Peyer's patch (tissue), 4 donors: ENCODE data around the gene IL18R1. TPM values are rescaled to one million over a fixed set of nuclear protein-coding genes. Genes with fewer than 3 reads are reported as not detected.

Experiments used
- DNase-seq, 3 donors: peaks; one replicate each; pipeline ENCODE4 v3.0.0-alpha.2; 2017 to 2019
- H3K27ac ChIP-seq, 4 donors: fragments of 200-600 bp; sonication (generic); one replicate each; pipeline ENCODE4 v1.5.1; 2016 to 2019
- H3K27me3 ChIP-seq, 2 donors: fragments of 200-600 bp; sonication (generic); one replicate each; pipeline ENCODE4 v1.5.1; 2019
- H3K36me3 ChIP-seq, 3 donors: fragments of 200-600 bp; sonication (generic); one replicate each; pipeline ENCODE4 v1.5.1; 2016 to 2019
- H3K4me1 ChIP-seq, 4 donors: fragments of 200-600 bp; sonication (generic); one replicate each; pipeline ENCODE4 v1.5.1; 2016 to 2019
- H3K4me3 ChIP-seq, 4 donors: fragments of 200-600 bp; sonication (generic); 1 replicate in 3 of 4; 2 replicates in 1 of 4; pipeline ENCODE4 v1.5.1; 2016 to 2019; ENCODE audit warnings: mild to moderate bottlenecking in 1 of 4
- H3K9me3 ChIP-seq, 4 donors: fragments of 200-600 bp; sonication (generic); one replicate each; pipeline ENCODE4 v1.5.1; 2016 to 2019; ENCODE audit warnings: mild to moderate bottlenecking in 1 of 4
- POLR2A ChIP-seq, 2 donors: fragments of 450-650 bp; IDR thresholded peaks; one replicate each; pipeline ENCODE4 v1.5.1; 2017; ENCODE audit warnings: antibody characterized with exemption in 2 of 2, mild to moderate bottlenecking in 2 of 2, moderate library complexity in 2 of 2
- small RNA-seq, 2 donors: library from RNA; depleted of rRNA; stranded (forward); fragments of <200 nt; gene quantifications; one replicate each; pipeline ENCODE3, GENCODE V24; 2016
- total RNA-seq, 4 donors: library from RNA; depleted of rRNA; stranded (reverse); fragments of >200 nt; gene quantifications; one replicate each; pipeline ENCODE4 v1.1.0, GENCODE V29; 2016
- TF ChIP-seq, protein P1 (sequence below), 6 experiments: fragments of 450-650 bp in 4 of 6; fragments of 200-600 bp in 2 of 6; sonication (generic) in 1 of 6; IDR thresholded peaks; one replicate each; pipeline ENCODE4 v1.5.1; 2017 to 2019; ENCODE audit warnings: antibody characterized with exemption in 6 of 6, mild to moderate bottlenecking in 3 of 6, moderate library complexity in 1 of 6

IL18R1 gene
- total RNA-seq, 4 donors from 2014 or later = 3.6 to 20.6 (median 12.9) TPM

GRCh38 chr2:102438578-102438977 is 83.0 kb downstream of the IL18R1 start:
- Histone ChIP-seq H3K27me3 (no peaks in the 10 kb centered on the region), H3K27ac (no peak overlapping the region), H3K4me3 (no peak overlapping the region), H3K36me3 (no peaks in the 10 kb centered on the region), H3K9me3 (no peaks in the 10 kb centered on the region), H3K4me1 (no peaks in the 10 kb centered on the region)
- no peak for TF ChIP-seq POLR2A (IDR thresholded peaks at IDR 0.05)
- TF ChIP-seq, protein P1, sequence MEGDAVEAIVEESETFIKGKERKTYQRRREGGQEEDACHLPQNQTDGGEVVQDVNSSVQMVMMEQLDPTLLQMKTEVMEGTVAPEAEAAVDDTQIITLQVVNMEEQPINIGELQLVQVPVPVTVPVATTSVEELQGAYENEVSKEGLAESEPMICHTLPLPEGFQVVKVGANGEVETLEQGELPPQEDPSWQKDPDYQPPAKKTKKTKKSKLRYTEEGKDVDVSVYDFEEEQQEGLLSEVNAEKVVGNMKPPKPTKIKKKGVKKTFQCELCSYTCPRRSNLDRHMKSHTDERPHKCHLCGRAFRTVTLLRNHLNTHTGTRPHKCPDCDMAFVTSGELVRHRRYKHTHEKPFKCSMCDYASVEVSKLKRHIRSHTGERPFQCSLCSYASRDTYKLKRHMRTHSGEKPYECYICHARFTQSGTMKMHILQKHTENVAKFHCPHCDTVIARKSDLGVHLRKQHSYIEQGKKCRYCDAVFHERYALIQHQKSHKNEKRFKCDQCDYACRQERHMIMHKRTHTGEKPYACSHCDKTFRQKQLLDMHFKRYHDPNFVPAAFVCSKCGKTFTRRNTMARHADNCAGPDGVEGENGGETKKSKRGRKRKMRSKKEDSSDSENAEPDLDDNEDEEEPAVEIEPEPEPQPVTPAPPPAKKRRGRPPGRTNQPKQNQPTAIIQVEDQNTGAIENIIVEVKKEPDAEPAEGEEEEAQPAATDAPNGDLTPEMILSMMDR (IDR thresholded peaks at IDR 0.05) = no peak
- DNase-seq = no peak

DNA sequence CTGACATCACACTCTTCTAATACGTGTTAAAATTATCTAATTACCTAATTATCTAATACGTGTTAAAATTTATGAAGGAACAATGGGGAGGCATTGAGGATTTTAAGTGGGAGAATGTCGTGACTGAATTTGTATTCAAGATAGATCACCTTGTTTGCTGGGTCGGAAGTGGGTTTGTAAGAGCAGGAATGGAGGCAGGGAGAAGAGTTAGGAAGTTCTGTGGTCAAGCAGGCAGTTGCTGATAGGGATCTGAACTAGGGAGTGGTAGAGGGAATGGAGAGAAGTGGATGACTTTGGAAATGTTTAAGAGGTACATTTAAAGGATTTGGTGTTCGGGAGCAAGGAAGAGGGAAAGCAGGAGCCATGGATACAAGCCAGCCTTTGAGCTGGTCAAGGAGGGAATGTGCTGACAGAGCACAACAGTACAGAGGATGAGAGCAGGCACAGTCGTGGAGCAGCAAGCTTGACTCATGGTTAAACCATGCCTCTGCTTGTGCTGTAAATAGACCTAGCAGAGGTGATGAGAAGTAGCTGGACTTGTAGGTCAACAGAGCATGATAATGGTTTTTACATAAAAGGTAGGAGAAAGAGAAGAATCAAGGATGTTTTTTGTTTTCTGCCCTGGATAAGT is 83.6 kb downstream of the IL18R1 start:
- Histone ChIP-seq H3K36me3 (no peaks in the 10 kb centered on the region), H3K27me3 (no peaks in the 10 kb centered on the region), H3K9me3 (no peaks in the 10 kb centered on the region), H3K4me1 (no peaks in the 10 kb centered on the region), H3K4me3 (no peak overlapping the region), H3K27ac (no peak overlapping the region)
- DNase-seq = no peak
- TF ChIP-seq POLR2A (IDR thresholded peaks at IDR 0.05) = no peak
- TF ChIP-seq, protein P1 (IDR thresholded peaks at IDR 0.05) = no peak

DNA sequence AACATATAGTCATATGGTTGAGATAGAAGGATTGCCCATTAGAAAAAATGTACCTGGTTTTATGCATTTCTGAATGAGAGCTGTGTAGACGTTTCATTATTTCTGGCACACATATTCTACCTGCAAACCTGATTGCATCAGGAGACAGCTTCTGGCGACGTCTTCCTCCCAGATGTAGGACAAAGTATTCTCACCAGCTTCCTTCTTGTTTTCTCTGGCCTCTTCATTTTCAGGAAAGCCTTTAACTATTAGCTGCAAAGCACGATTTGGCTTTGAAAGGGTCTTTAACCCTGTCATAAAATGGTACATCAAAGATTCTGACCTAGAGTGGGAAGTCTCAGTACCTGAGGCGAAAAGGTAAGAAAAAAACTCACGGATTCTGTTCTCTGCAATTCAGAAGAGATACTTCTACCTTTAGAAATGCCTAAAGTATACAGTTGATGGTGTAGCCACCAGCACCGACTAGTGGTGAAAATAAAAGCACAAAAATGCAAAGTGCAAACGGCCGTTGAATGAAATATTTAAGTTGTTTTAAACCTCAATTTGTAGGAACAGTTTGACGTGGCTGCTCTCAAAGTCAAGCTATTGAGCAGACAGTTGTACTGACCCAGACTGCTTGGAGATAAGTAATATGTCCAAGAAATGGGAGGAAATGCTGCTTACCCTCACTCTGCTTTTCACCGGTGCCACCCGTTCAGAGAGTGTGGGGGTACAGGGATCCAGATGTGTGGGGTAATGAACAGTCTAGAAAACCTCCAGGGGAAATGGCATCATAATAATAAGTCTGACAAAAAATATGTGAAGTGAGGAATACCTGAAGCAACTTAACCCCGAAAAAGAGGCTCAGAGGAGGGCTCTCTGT is 87.6 kb downstream of the IL18R1 start:
- TF ChIP-seq POLR2A (IDR thresholded peaks at IDR 0.05) = no peak
- TF ChIP-seq, protein P1 (IDR thresholded peaks at IDR 0.05) = peak; percentile 57 to 81 (median 72)
- no peak overlapping the region for H3K27ac ChIP-seq
- H3K36me3 ChIP-seq = no peaks in the 10 kb centered on the region
- DNase-seq = peak in 1 of 3 donors; percentile 65
- no peaks in the 10 kb centered on the region for H3K4me1 ChIP-seq
- H3K4me3 ChIP-seq = no peak overlapping the region
- no peaks in the 10 kb centered on the region for H3K27me3 ChIP-seq
- H3K9me3 ChIP-seq = no peaks in the 10 kb centered on the region

DNA sequence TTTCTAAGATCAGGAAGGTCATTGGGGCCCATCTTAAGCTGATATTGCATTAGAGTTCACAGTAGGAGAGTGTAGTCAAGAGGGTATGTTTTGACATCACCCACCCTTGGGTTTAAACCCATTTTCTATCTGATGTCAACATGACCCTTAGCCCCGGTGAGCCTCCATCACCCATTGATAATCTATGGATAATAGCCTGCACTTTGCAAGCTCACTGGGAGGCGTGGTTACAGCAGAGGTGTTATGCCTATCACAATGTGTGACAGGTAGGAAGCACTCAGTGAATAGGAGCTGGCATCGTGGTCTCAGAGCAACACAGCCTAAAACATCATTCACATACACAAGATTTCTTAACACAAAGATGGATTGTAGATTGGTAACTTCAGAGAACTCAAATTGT is 88.6 kb downstream of the IL18R1 start:
- Histone ChIP-seq H3K36me3 (no peaks in the 10 kb centered on the region), H3K27ac (no peak overlapping the region), H3K27me3 (no peaks in the 10 kb centered on the region), H3K9me3 (no peaks in the 10 kb centered on the region), H3K4me1 (no peaks in the 10 kb centered on the region), H3K4me3 (no peak overlapping the region)
- no peak for TF ChIP-seq POLR2A (IDR thresholded peaks at IDR 0.05)
- TF ChIP-seq, protein P1 (IDR thresholded peaks at IDR 0.05) = no peak
- DNase-seq = no peak

DNA sequence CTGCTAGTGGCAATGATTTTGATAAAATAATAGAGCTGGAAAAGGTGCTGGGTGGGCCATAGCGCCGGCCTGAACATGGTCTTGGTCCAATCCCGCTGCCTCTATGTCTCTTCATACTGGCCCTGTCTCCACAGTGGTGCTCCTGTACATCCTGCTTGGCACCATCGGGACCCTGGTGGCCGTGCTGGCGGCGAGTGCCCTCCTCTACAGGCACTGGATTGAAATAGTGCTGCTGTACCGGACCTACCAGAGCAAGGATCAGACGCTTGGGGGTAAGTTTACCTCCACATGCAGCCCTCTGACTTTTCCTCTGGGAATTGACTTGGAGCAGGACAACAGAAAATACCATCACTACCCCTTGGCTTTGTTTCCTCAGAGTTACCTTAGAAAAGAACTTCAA is 91.3 kb downstream of the IL18R1 start:
- TF ChIP-seq POLR2A (IDR thresholded peaks at IDR 0.05) = no peak
- TF ChIP-seq, protein P1 (IDR thresholded peaks at IDR 0.05) = no peak
- Histone ChIP-seq H3K4me3 (no peak overlapping the region), H3K9me3 (no peaks in the 10 kb centered on the region), H3K27me3 (no peaks in the 10 kb centered on the region), H3K4me1 (no peaks in the 10 kb centered on the region), H3K36me3 (no peaks in the 10 kb centered on the region), H3K27ac (no peak overlapping the region)
- no peak for DNase-seq

Small RNA genes lying within 50 kb of the gene (small RNA-seq; reads per million reads assigned to genes)
- gene MIR4772 = 0 reads per million in 2 donors

Other genes with a start within 250 kb of the IL18R1 start
- 100 to 1,000 TPM in 1 of 4 donors, 10 to 100 TPM in 3; 20.0 to 157 (median 38.9) TPM for gene IL1R1, start 213.1 kb upstream of the IL18R1 start, total RNA-seq
- 1 to 10 TPM in 1 of 4 donors, under 1 TPM in 1, not detected in 2; 0.57 to 2.5 TPM for gene IL1RL2, start 168.8 kb upstream of the IL18R1 start, total RNA-seq
- gene IL1RL1, start 44.2 kb upstream of the IL18R1 start, total RNA-seq = 10 to 100 TPM in 2 of 4 donors, 1 to 10 TPM in 2; 4.0 to 47.2 (median 15.9) TPM
- gene IL18RAP, start 67.4 kb downstream of the IL18R1 start, total RNA-seq = 1 to 10 TPM; 4.2 to 6.8 (median 4.9) TPM
- gene SLC9A4, start 117.4 kb downstream of the IL18R1 start, total RNA-seq = not detected